CD4-positive, alpha-beta T cell treated with Interleukin-2 at 100 ng/mL for 4 hours (primary cell): ENCODE data around the gene GSK3B.

ENCODE experiments used
- DNase-seq: peaks from one replicate; pipeline ENCODE4 v3.0.0-alpha.2; 2020; ENCODE audit warnings: low spot score

Gene GSK3B

DNA sequence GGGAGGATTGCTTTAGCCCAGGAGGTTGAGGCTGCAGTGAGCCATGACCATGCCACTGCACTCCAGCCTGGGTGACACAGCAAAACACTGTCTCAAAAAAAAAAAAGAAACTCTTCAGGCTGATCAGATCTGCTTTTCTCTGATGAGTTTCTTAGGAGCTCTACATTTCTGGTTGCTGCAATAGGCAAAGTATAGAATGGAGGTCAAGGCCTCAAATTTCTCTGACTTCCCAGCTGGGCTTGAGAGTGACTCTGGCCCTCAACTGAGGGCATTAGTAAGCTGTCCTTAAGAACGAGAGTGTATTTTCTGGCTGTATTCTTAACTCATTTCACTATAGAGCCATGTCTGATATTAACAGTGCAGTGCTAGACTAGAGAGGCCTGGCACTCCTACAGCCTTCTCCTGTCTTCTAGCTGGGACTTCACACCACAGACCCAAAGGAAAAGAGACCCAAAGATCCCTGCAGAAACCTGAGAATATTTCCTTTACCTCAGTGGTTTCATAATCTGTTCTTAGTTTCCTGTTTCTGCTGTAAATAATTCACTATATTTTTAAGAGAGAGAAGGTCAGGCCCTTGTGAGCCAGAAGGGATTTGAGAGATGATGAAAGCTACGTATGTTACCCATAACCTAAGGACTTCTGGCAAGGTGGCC lies 314.4 kb downstream of the GSK3B start:
- DNase-seq = no peak

DNA sequence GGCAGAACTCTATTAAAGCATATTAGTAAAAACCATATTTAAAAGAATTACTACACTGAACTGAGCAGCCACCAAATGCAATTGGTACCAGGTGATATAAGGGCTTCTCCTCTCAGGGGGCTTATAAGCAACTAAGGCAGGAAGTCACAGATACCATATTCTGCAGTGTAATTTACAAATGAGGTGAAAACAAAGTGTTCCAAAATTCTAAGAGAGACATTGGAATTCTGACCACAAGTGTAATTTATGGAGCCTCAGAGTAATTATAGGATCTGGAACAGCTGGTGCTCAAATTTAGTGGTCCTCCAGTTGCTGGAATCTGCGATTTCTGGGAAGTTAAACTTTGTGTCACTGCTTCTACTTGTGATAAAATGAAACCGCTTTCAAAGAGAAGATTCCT lies 315.4 kb downstream of the GSK3B start:
- no peak for DNase-seq

DNA sequence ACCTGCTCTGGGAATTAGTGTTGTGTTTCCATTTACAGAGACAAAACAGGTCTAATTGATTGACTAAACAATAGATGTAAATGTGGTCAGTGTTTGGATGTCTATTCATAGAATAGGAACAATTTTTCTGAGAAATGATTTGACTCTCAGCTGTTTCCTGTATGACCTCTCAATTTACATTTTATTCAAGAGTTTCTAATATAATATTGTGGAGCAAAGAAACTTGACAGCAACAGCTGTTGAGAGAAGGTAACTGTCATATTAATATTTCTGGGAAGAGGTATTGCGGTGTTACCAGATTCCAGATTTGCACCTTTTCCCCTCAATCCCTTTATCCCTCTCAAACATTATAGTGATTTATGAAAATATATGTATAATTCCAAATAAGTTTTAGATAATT lies 316.1 kb downstream of the GSK3B start:
- DNase-seq = no peak

DNA sequence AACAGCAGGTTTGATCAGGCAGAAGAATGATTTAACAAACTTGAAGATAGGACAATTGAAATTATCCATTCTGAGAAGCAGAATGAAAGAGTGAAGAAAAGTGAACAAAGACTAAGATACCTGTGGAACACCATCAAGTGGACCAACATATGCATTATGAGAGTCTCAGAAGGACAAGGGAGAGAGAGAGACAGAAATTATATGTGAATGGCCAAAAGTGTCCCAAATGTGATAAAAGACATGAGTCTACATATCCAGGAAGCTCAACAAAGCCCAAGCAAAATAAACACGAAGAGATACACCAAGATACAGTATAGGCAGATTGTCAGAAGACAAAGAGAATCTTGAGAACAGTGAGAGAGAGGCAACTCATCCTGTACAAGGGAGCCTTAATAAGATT lies 317.9 kb downstream of the GSK3B start:
- no peak for DNase-seq

DNA sequence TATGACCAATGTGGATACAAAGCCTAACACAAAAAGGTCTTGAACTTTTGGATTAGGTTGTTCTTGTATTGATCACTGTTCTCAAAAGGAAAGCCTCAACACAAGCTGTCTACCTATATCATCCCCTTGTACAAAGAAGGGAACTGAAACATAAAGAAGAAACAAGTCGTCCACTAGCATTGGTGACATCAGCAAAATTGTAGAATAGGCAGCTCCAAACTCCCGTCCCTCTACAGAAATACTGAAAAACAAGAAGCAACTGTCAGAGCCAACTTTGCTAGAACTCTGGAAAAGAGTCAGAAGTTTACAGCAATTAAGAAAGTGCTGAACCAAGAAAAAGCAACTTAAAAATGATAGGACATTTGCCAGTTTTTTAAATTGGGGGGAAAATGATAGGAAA lies 319.8 kb downstream of the GSK3B start:
- no peak for DNase-seq
